ENCODE data around the gene ZNF490. TPM values are rescaled to one million over a fixed set of nuclear protein-coding genes. Genes with fewer than 3 reads are reported as not detected.

The ZNF490 gene
- total and polyA plus RNA-seq, 10 of the 15 experiments (the other 5 are each of a cell fraction or from before 2014, with no cell fraction given), result 0.57 to 8.4 (median 3.2) TPM

GRCh38 chr19:12610540-12611360 is at the start of gene ZNF490, which contains the start of gene ZNF791 (continued):
- TF ChIP-seq MAX (IDR thresholded peaks at IDR 0.05; ENCODE audit: low read depth, low read length) (peak; percentile 48; the same call in 1 of the 2 replicates), TCF7 (IDR thresholded peaks at IDR 0.05; ENCODE audit: borderline replicate concordance) (no peak), EED (IDR thresholded peaks at IDR 0.05; ENCODE audit: low read depth) (peak; percentile 52), MTA2 (IDR thresholded peaks at IDR 0.05; ENCODE audit: low read depth) (no peak), POLR2AphosphoS2 (IDR thresholded peaks at IDR 0.05; ENCODE audit: low read depth, low read length) (peak; percentile 69; the same call in 1 of the 2 replicates), ZNF592 (IDR thresholded peaks at IDR 0.05) (no peak), GABPA (IDR thresholded peaks at IDR 0.05; ENCODE audit: low read depth) (peak; percentile 95), SKIL (IDR thresholded peaks at IDR 0.05; ENCODE audit: low read depth, poor library complexity, severe bottlenecking) (peak; percentile 56), FOS (IDR thresholded peaks at IDR 0.05; ENCODE audit: borderline replicate concordance, extremely low read depth, insufficient read length) (no peak), PRDM15 (CRISPR knock-in tag; IDR thresholded peaks at IDR 0.05) (no peak), TBL1XR1 (IDR thresholded peaks at IDR 0.05; ENCODE audit: low read depth, low read length) (no peak; the same call in 1 of the 2 replicates), NR2C2 (IDR thresholded peaks at IDR 0.05; ENCODE audit: borderline replicate concordance, control insufficient read depth, insufficient read length, low read depth) (no peak), NFIC (IDR thresholded peaks at IDR 0.05; ENCODE audit: low read depth, low read length) (no peak), ZBED1 (IDR thresholded peaks at IDR 0.05; ENCODE audit: borderline replicate concordance) (no peak), CHD1 (IDR thresholded peaks at IDR 0.05; ENCODE audit: low read depth, low read length) (no peak), NFYB (IDR thresholded peaks at IDR 0.05; ENCODE audit: insufficient read depth, low read depth, low read length) (peak; percentile 86)

Measured in GM12878 (cell line).